GM19025 (cell line): ENCODE data around the gene CCDC73.

Experiments
- ATAC-seq: cut with Tn5 transposase; IDR thresholded peaks from one replicate; pipeline ENCODE4 v1.9.1; 2021; ENCODE audit warnings: mild to moderate bottlenecking, low read depth, moderate library complexity; ENCODE audit not compliant: unreplicated experiment

The CCDC73 gene

DNA sequence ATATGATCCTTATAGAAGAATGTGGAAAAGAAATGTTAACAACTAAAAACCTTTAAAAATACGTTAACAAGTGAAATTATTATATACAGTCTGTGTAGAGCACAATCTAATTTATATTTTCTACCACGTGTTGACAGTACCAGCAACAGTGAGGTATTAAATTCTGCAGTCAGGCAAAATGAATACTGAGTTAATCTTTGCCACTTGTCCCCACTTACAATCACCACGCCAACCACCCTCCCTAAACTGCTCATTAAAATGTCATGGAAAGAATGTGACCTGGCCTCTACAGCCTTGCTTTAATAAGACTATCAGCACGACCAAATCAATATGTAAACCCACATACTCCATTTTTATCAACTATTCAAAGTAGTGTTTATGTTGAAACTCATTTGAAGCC, 239.4 kb downstream of the CCDC73 start:
- no peak for ATAC-seq
